ENCODE results near the gene COL20A1. TPM values are rescaled to one million over a fixed set of nuclear protein-coding genes. Genes with fewer than 3 reads are reported as not detected.
"Not testable (repeated sequence)": the region's sequence is repeated elsewhere in the genome, so short reads cannot be mapped to it uniquely, and the experiment has no call there.

COL20A1 gene
- total RNA-seq, 1 experiment from 2014 or later, result 2.3 TPM

- no CpG with 5 or more reads among the region's 10 CpGs for WGBS (ENCODE audit: extremely low coverage, insufficient read length, low lambda C conversion rate)
- H3K9me3 ChIP-seq (ENCODE audit: control insufficient read depth, low read depth, low read length); H3K18ac ChIP-seq (ENCODE audit: insufficient read length, low read depth, low read length); H3K56ac ChIP-seq (ENCODE audit: insufficient read length, low read depth, low read length); H2BK15ac ChIP-seq (ENCODE audit: low read depth, low read length); H3K9me3 Mint-ChIP-seq; H3K36me3 Mint-ChIP-seq (ENCODE audit: insufficient read depth in 1 of 3, low read depth in 3 of 3); H3K4me2 ChIP-seq (ENCODE audit: insufficient read depth, insufficient read length, low read length); H3K23ac ChIP-seq (ENCODE audit: insufficient read length, low read depth, low read length); H3K27ac Mint-ChIP-seq; H2BK12ac ChIP-seq (ENCODE audit: insufficient read length, low read depth, low read length); H3K14ac ChIP-seq (ENCODE audit: insufficient read depth, low read length); H4K91ac ChIP-seq (ENCODE audit: insufficient read length, low read depth, low read length); H3K9ac ChIP-seq (ENCODE audit: extremely low read depth, insufficient read length, low read length); H3K79me2 ChIP-seq (ENCODE audit: insufficient read depth, low read length); H2BK20ac ChIP-seq (ENCODE audit: low read depth, low read length, poor library complexity, severe bottlenecking); H3K23me2 ChIP-seq (ENCODE audit: insufficient read length, low read depth, low read length, poor library complexity, severe bottlenecking); H2AFZ ChIP-seq (ENCODE audit: low read length); H2BK5ac ChIP-seq (ENCODE audit: insufficient read length, low read length); H3T11ph ChIP-seq (ENCODE audit: low read length); H3K27me3 ChIP-seq (ENCODE audit: insufficient read depth, low read length); H3K4ac ChIP-seq (ENCODE audit: low read depth, low read length); H3K27ac ChIP-seq (ENCODE audit: insufficient read length, low read depth, low read length); H3K79me1 ChIP-seq (ENCODE audit: insufficient read depth, low read depth, low read length, poor library complexity, severe bottlenecking); H3K4me1 ChIP-seq (ENCODE audit: insufficient read depth, low read length); H4K5ac ChIP-seq (ENCODE audit: insufficient read length, low read depth, low read length); H3K4me1 Mint-ChIP-seq; H4K8ac ChIP-seq (replicated peaks; ENCODE audit: insufficient read length, low read depth, low read length); H2BK120ac ChIP-seq (ENCODE audit: low read depth, low read length, poor library complexity, severe bottlenecking); H3K4me3 Mint-ChIP-seq; H4K20me1 ChIP-seq (ENCODE audit: control insufficient read depth, insufficient read depth, insufficient read length); H2AK5ac ChIP-seq (ENCODE audit: insufficient read length, low read length); DNase-seq: not testable (repeated sequence)
- H3K27me3 Mint-ChIP-seq (ENCODE audit: low read depth), result peaks cover 45% of the 10 kb centered on the region
Observed at GRCh38 chr20:63340158-63340688, 47.2 kb downstream of the COL20A1 start.

Data from H9 (cell line).